Keratinocyte (primary cell): ENCODE measurements around the gene BRINP3. TPM values are rescaled to one million over a fixed set of nuclear protein-coding genes. Genes with fewer than 3 reads are reported as not detected.

Experiments
- DNase-seq: peaks from one replicate; pipeline ENCODE4 v3.0.0-alpha.2; 2011; ENCODE audit warnings: low read depth, missing footprints, low spot score
- FAIRE-seq: peaks from 2 replicates; lab custom pipeline; 2011; peaks lifted over from hg19 to GRCh38; lab: Jason Lieb, UNC
- H2AFZ ChIP-seq: 2 replicates; pipeline ENCODE4 v1.6.0; 2012; ENCODE audit warnings: low read length, control low read depth, inconsistent platforms; ENCODE audit not compliant: control insufficient read depth
- H3K27ac ChIP-seq: 2 replicates; pipeline ENCODE4 v1.5.1; 2011; ENCODE audit warnings: low read length; ENCODE audit not compliant: control insufficient read depth, insufficient read depth
- H3K27me3 ChIP-seq: 3 replicates; pipeline ENCODE4 v1.6.0; 2011; ENCODE audit warnings: low read length; ENCODE audit not compliant: control insufficient read depth, insufficient read depth; ENCODE audit errors: extremely low read depth
- H3K36me3 ChIP-seq, 2 experiments: 2 replicates in 1 of 2; 3 replicates in 1 of 2; pipeline ENCODE4 v1.5.1; 2011; ENCODE audit warnings: low read length in 2 of 2, mild to moderate bottlenecking in 1 of 2; ENCODE audit not compliant: control insufficient read depth in 2 of 2, insufficient read depth in 2 of 2; ENCODE audit errors: extremely low read depth in 1 of 2
- H3K4me1 ChIP-seq: 3 replicates; pipeline ENCODE4 v1.5.1; 2011; ENCODE audit warnings: low read length; ENCODE audit not compliant: control insufficient read depth, insufficient read depth; ENCODE audit errors: extremely low read depth
- H3K4me2 ChIP-seq: 3 replicates; pipeline ENCODE4 v1.6.0; 2011; ENCODE audit warnings: low read depth, low read length; ENCODE audit not compliant: control insufficient read depth, insufficient read depth; ENCODE audit errors: extremely low read depth
- H3K4me3 ChIP-seq, 3 experiments: fragments of 200-600 bp in 1 of 3; sonication (generic) in 1 of 3; 2 replicates in 2 of 3; 3 replicates in 1 of 3; pipeline ENCODE4 v1.5.1; 2011 to 2016; ENCODE audit warnings: low read length in 3 of 3, mild to moderate bottlenecking in 3 of 3, control low read depth in 2 of 3, inconsistent platforms in 1 of 3, low read depth in 1 of 3, mixed read lengths in 1 of 3, mixed run types in 1 of 3, moderate library complexity in 1 of 3; ENCODE audit not compliant: control insufficient read depth in 2 of 3, insufficient read depth in 2 of 3; ENCODE audit errors: extremely low read depth in 1 of 3
- H3K79me2 ChIP-seq: 2 replicates; pipeline ENCODE4 v1.6.0; 2012; ENCODE audit warnings: low read length; ENCODE audit not compliant: control insufficient read depth, insufficient read depth
- H3K9ac ChIP-seq: 3 replicates; pipeline ENCODE4 v1.6.0; 2011; ENCODE audit warnings: low read length; ENCODE audit not compliant: control insufficient read depth, insufficient read depth; ENCODE audit errors: extremely low read depth
- H3K9me1 ChIP-seq: 3 replicates; pipeline ENCODE4 v1.6.0; 2011; ENCODE audit warnings: low read length; ENCODE audit not compliant: control insufficient read depth, insufficient read depth; ENCODE audit errors: extremely low read depth
- H3K9me3 ChIP-seq: 2 replicates; pipeline ENCODE4 v1.5.1; 2012; ENCODE audit warnings: low read depth, low read length; ENCODE audit not compliant: control insufficient read depth
- H4K20me1 ChIP-seq: 3 replicates; pipeline ENCODE4 v1.6.0; 2011; ENCODE audit warnings: low read length; ENCODE audit not compliant: control insufficient read depth, insufficient read depth; ENCODE audit errors: extremely low read depth
- EZH2 ChIP-seq: IDR thresholded peaks from one replicate; pipeline ENCODE4 v1.6.1; 2012; ENCODE audit warnings: inconsistent platforms, mild to moderate bottlenecking, low read length, moderate library complexity
- dilution Hi-C: fragments of 300-500 bp; cut with MboI; formaldehyde crosslinking; loops from one replicate; pipeline ENCODE4 v1.7.0; 2020; ENCODE audit warnings: low sequenced_read_pairs; ENCODE audit not compliant: extremely low pct_ligation_motif_present
- polyA plus RNA-seq, 5 experiments: library from polyadenylated mRNA; depleted of rRNA in 3 of 5; stranded (reverse) in 3 of 5; stranded (forward) in 1 of 5; unstranded in 1 of 5; fragments of >200 nt; gene quantifications; 1 replicate in 1 of 5; 2 replicates in 3 of 5; 3 replicates in 1 of 5; pipeline versions ENCODE4 v1.2.1 to v1.2.3, GENCODE V29; 2011 to 2012; ENCODE audit warnings: missing spikeins in 2 of 5, low read depth in 1 of 5, low replicate concordance in 1 of 5
- TF ChIP-seq, protein P1 (sequence below), 3 experiments: IDR thresholded peaks in 1 of 3; conservative IDR thresholded peaks in 1 of 3; optimal IDR thresholded peaks in 1 of 3; 2 replicates in 2 of 3; 3 replicates in 1 of 3; pipeline versions ENCODE3 to v1.5.1; 2011; ENCODE audit warnings: low read length in 3 of 3, mild to moderate bottlenecking in 3 of 3, moderate library complexity in 2 of 3, control low read depth in 1 of 3, inconsistent platforms in 1 of 3; ENCODE audit not compliant: insufficient read depth in 2 of 3; ENCODE audit errors: extremely low read depth in 1 of 3

The BRINP3 gene
- polyA plus RNA-seq, 1 donor (not counting 4 experiments of a cell fraction or from before 2014, with no cell fraction given) = not detected

DNA sequence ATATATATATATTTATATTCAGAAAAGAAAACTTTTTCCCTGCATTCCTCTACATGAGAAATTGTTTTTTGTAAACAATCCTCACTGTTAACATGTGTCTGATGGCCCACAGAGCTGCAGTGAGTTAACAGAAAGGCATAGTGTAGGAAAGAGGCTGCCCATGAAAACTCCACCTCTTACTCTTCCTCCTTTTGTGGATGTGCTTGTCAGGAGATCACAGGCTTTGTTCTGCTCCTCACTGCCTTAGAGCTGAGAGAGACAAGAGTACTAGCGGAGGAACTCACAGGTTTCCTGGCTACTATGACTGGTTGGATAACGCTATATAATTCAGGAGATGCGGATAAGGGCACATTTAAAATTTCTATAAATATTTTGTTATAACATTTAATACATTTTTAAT, 200.6 kb downstream of the BRINP3 start:
- no peaks in the 10 kb centered on the region for H4K20me1 ChIP-seq

DNA sequence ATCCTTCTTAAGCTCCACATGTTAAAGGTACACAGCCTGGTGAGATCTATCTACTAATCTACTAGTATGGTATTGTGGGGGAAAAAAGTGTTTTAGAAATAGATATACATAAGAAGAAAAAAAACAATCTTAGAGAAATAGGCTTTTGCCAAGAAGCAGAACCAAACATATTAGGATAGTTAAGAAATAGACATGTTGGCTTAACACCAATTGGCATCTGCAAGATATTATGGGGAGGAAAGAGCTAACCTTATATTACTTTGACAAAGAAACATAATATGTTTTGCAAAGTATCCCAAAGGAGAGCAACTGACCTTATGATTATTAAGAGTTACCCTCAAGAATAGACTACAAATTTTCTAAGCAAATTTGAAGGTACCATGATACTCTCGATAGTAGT, 202.9 kb downstream of the BRINP3 start:
- H3K9me3 ChIP-seq = no peaks in the 10 kb centered on the region
- H3K27ac ChIP-seq = no peak overlapping the region
- no peaks in the 10 kb centered on the region for H3K4me1 ChIP-seq
- no peak overlapping the region for H3K4me2 ChIP-seq
- TF ChIP-seq EZH2 = no peak
- TF ChIP-seq, protein P1, sequence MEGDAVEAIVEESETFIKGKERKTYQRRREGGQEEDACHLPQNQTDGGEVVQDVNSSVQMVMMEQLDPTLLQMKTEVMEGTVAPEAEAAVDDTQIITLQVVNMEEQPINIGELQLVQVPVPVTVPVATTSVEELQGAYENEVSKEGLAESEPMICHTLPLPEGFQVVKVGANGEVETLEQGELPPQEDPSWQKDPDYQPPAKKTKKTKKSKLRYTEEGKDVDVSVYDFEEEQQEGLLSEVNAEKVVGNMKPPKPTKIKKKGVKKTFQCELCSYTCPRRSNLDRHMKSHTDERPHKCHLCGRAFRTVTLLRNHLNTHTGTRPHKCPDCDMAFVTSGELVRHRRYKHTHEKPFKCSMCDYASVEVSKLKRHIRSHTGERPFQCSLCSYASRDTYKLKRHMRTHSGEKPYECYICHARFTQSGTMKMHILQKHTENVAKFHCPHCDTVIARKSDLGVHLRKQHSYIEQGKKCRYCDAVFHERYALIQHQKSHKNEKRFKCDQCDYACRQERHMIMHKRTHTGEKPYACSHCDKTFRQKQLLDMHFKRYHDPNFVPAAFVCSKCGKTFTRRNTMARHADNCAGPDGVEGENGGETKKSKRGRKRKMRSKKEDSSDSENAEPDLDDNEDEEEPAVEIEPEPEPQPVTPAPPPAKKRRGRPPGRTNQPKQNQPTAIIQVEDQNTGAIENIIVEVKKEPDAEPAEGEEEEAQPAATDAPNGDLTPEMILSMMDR (optimal IDR thresholded peaks at IDR 0.05 in 1 of 3, IDR thresholded peaks at IDR 0.05 in 1 of 3, conservative IDR thresholded peaks at IDR 0.05 in 1 of 3; ENCODE audit: extremely low read depth in 1 of 3, insufficient read depth in 2 of 3, low read length in 3 of 3) = no peak
- no peaks in the 10 kb centered on the region for H3K79me2 ChIP-seq
- H3K36me3 ChIP-seq = no peaks in the 10 kb centered on the region
- FAIRE-seq (no peak), DNase-seq (no peak)
- no peaks in the 10 kb centered on the region for H3K9me1 ChIP-seq
- no peaks in the 10 kb centered on the region for H4K20me1 ChIP-seq
- dilution Hi-C loops = no loop called here
- no peak overlapping the region for H3K9ac ChIP-seq
- no peak overlapping the region for H3K4me3 ChIP-seq
- H3K27me3 ChIP-seq = no peaks in the 10 kb centered on the region
- H2AFZ ChIP-seq = no peak overlapping the region

More for the DNA sequence above, 200.6 kb downstream of the BRINP3 start:
- H3K4me1 ChIP-seq = no peaks in the 10 kb centered on the region
- dilution Hi-C loops = no loop called here
- no peak for DNase-seq
- FAIRE-seq = no peak
- H3K9me3 ChIP-seq = no peaks in the 10 kb centered on the region
- H3K36me3 ChIP-seq = no peaks in the 10 kb centered on the region
- no peak overlapping the region for H3K4me3 ChIP-seq
- no peak overlapping the region for H3K4me2 ChIP-seq
- H3K27me3 ChIP-seq = no peaks in the 10 kb centered on the region
- no peak overlapping the region for H3K27ac ChIP-seq
- H3K9me1 ChIP-seq = no peaks in the 10 kb centered on the region
- TF ChIP-seq EZH2 = no peak
- TF ChIP-seq, protein P1 (optimal IDR thresholded peaks at IDR 0.05 in 1 of 3, IDR thresholded peaks at IDR 0.05 in 1 of 3, conservative IDR thresholded peaks at IDR 0.05 in 1 of 3; ENCODE audit: extremely low read depth in 1 of 3, insufficient read depth in 2 of 3, low read length in 3 of 3) = no peak
- no peaks in the 10 kb centered on the region for H3K79me2 ChIP-seq
- H3K9ac ChIP-seq = no peak overlapping the region
- no peak overlapping the region for H2AFZ ChIP-seq
